IPS-18c (cell line): ENCODE measurements around the gene DCAF10.
"Not testable (repeated sequence)": the region's sequence is repeated elsewhere in the genome, so short reads cannot be mapped to it uniquely, and the experiment has no call there.

Experiments used
- H3K4me3 ChIP-seq: 2 replicates; pipeline ENCODE4 v1.7.0; 2013; ENCODE audit warnings: low read depth, mild to moderate bottlenecking, low read length, moderate library complexity; ENCODE audit not compliant: insufficient read depth
- H3K9me3 ChIP-seq: one replicate; pipeline ENCODE4 v1.6.1; 2013; ENCODE audit warnings: mild to moderate bottlenecking, low read length, moderate library complexity; ENCODE audit not compliant: control insufficient read depth, insufficient read depth

DCAF10 gene

DNA sequence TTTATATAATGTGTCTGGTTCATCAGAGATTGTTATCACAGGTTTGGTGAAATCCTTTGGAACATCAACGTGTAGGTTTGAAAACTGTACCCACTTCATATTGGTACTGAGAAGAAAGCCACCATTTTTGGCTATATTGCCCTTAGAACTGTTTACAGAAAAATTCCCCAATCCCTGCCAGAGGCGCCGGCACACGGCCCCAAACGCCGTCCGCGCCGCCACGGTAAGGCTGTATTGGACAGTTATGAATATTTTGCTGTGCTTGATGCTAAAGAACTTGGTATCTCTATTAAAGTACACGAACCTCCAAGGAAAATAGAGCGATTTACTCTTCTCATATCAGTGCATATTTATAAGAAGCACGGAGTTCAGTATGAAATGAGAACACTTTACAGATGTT is 35.2 kb downstream of the DCAF10 start:
- Histone ChIP-seq H3K4me3 (no peak overlapping the region), H3K9me3 (no peaks in the 10 kb centered on the region)

DNA sequence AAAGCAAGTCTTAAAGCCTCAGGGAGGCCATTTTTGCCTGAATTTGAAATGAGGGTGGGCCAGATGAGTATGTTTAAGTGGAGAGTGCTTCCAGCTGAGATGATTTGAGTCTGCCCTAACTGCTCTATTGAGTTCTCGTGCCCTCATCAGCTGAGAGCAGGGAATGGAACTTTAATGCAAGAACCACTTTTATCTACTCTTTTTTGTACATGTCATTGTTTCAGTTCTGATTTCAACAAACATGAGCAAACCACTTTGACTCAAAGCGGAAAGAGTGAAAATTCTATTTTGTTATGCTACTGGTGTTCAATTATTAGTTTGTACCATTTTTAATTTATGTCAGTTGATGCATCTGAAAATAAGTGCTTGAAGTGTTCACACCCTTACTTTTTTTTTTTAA is 35.8 kb downstream of the DCAF10 start:
- H3K4me3 ChIP-seq, result no peak overlapping the region
- H3K9me3 ChIP-seq, result no peaks in the 10 kb centered on the region

GRCh38 chr9:37839496-37840461 is 39.2 kb downstream of the DCAF10 start:
- H3K9me3 ChIP-seq, result no peaks in the 10 kb centered on the region
- H3K4me3 ChIP-seq, result no peak overlapping the region

DNA sequence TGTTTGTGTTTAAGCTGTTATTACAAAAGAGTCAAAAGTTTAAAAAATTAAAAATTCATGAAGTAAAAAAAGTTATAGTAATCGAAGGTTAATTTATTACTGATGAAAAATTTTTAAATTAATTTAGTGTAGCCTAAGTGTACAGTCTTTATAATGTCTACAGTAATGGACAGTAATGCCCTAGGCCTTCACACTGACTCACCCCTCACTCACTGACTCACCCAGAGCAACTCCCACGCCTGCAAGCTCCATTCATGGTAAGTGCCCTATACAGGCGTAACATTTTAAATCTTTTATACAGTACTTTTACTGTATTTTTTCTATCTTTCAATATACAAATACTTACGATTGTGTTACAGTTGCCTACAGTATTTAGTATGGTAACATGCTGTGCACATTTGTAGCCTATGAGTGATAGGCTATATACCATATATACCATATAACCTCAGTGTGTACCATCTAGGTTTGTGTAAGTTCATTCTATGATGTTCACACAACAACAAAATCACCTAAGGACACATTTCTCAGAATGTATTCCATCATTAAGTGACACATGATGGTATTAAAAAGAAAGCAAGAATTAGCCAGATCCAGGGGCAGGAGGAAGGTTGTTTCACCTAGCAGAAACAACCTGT is 40.1 kb downstream of the DCAF10 start:
- H3K4me3 ChIP-seq, result no peak overlapping the region
- no peaks in the 10 kb centered on the region for H3K9me3 ChIP-seq

DNA sequence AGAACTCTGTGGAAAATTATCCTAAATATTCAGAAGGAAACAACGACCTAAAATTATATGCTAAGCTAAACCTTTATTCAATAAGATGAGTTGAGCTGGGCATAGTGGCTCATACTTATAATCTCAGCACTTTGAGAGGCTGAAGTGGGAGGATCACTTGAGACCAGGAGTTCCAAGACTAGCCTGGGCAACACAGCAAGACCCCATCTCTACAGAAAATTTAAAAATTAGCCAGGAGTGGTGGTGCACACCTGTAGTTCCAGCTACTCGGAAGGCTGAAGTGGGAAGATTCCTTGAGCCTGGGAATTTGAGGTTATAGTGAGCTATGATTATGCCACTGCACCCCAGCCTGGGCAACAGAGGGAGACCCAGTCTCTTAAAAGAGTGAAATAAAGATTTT is 51.6 kb downstream of the DCAF10 start:
- Histone ChIP-seq H3K9me3 (no peaks in the 10 kb centered on the region), H3K4me3 (no peak overlapping the region)

GRCh38 chr9:37856551-37856950 is 56.0 kb downstream of the DCAF10 start:
- Histone ChIP-seq H3K9me3 (no peaks in the 10 kb centered on the region), H3K4me3 (no peak overlapping the region)

- Histone ChIP-seq H3K4me3 (no peak overlapping the region), H3K9me3 (no peaks in the 10 kb centered on the region)
Observed at GRCh38 chr9:37859043-37859442, 58.4 kb downstream of the DCAF10 start.

DNA sequence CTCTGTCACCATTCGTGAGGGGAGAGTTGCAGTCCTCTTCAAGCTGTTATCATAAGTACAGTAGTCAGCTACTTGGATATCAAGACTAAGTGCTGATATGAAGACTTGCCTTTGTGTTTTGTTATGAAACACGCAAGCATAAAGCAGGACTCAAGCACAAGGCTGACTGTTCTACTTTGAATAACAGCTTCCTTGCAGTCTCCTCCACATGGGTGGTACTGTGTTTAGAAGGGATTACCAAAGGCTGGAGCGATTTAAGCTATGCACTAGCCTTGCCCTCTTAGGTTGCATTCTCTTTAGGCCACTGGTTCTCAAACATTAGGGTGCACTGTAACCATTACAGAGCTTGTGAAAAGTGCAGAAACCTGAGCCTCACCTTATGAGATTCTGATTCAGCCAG is 61.9 kb downstream of the DCAF10 start:
- no peak overlapping the region for H3K4me3 ChIP-seq

DNA sequence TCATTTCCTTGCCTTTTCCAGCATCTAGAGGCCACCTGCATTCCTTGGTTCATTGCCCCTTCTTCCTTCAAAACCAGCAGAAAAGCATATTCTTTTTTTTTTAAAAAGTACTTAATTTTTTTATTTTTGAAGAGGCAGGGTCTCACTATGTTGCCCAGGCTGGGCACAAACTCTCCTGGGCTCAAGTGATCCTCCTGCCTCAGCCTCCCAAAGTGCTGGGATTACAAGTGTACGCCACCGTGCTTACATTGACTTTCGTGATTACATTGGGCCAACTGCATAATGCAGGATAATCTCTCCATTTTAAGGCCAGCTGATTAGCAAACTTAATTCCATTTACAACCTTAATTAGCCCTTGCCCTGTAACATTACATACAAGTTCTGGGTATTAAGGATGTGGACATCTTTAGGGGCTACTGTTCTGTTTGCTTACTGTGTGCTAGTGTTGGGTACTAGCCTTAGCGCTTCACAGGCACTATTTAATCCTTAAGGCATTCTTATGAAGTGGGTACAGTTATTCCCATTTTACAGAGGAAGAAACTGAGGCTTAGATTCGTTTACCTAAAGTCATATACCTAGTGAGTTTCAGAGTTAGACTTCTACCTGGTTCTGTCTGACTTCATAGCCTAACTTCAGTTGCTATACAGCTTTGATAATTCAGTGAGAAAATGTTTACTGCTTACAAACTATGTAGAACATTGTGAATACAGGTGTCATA is 69.6 kb downstream of the DCAF10 start:
- Histone ChIP-seq H3K4me3 (no peak overlapping the region), H3K9me3 (peaks cover 2% of the 10 kb centered on the region)

More for the DNA sequence above, 61.9 kb downstream of the DCAF10 start:
- no peaks in the 10 kb centered on the region for H3K9me3 ChIP-seq

GRCh38 chr9:37870799-37871176 is 70.2 kb downstream of the DCAF10 start:
- Histone ChIP-seq H3K4me3 (no peak overlapping the region), H3K9me3 (peaks cover 2% of the 10 kb centered on the region)

- Histone ChIP-seq H3K4me3 (no peak overlapping the region), H3K9me3 (peaks cover 8% of the 10 kb centered on the region)
Observed at GRCh38 chr9:37873955-37874354, 73.4 kb downstream of the DCAF10 start.

DNA sequence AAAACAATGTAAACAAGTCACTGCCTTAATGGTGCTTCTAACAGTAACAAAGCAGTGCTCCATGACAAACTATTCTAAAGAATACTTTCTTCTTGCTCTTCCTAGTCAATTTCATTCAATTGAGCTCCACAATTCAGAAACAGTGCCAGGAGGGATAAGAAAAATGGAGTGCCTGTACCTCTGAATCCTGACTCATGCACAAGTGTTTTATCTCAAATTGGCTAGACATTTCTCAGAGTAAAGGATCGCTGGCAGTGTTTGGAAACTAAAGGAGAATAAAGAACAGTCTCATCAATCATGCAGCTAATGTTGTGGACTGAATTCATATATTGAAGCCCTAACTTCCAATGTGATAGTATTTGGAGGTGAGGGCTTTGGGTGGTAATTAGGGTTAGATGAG is 75.8 kb downstream of the DCAF10 start:
- H3K4me3 ChIP-seq, result no peak overlapping the region
- peaks cover 6% of the 10 kb centered on the region for H3K9me3 ChIP-seq

GRCh38 chr9:37880916-37881479 is 80.4 kb downstream of the DCAF10 start:
- H3K9me3 ChIP-seq, result peaks cover 6% of the 10 kb centered on the region
- H3K4me3 ChIP-seq, result no peak overlapping the region

DNA sequence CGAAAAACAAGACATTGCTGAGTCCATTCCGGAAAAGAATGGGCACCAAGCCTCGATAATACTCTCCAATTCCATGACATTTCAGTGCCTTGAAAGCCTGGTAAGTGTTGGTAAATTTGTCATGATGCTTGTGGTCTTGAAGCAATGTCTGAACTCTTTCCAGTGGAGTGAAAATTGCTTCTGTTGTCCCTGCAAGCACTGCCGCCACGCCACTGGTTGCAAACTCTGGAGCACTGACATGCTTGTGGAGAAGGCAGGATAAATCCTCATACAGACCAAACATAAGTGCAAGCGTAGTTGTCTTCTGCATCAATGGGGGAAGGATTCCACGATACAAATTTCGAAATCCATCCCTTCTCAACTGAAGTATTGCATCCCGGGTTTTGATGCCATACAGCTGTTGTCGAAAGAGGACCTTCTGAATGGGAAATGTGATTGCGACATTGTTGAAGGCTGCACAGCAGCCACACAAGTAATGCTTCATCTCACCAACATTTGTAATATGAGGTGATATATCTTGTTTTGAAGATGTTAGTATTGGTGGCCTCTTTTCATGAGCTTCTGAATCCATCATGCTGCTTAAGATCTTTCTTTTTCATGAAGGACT is 87.5 kb downstream of the DCAF10 start:
- H3K9me3 ChIP-seq, H3K4me3 ChIP-seq: not testable (repeated sequence)

DNA sequence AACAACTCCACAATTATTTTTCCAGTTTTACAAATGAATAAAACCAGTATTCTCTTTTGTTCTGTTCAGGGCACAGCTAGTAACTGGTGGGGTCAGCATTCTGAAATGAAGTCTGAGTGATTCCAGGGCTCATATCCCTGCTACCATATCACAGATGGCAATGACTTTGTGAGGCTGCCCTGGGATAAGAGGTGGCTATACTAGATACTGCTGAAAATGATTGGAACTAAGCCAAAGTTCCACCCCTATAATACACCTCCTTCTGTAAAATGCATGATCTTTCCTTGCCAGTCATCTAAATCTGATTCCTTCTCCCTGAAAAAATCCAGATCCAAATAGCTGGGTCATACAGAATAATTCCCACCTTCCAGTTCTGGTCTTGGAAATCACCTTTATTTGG is 88.9 kb downstream of the DCAF10 start:
- H3K4me3 ChIP-seq, result no peak overlapping the region
- H3K9me3 ChIP-seq, result no peaks in the 10 kb centered on the region

DNA sequence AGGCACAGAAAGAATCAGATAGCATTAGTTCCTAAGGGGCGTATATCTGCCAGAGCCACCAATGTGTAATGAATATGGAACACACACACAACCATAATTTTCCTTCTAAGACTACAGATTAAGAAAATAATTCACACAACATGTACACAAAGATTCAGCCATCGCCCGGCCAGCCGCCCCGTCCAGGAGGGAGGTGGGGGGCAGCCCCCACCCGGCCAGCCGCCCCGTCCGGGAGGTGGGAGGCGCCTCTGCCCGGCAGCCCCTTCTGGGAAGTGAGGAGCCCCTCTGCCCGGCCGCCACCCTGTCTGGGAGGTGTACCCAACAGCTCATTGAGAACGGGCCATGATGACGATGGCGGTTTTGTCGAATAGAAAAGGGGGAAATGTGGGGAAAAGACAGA is 90.4 kb downstream of the DCAF10 start:
- H3K4me3 ChIP-seq, H3K9me3 ChIP-seq: not testable (repeated sequence)

- no peak overlapping the region for H3K4me3 ChIP-seq
- H3K9me3 ChIP-seq, result no peaks in the 10 kb centered on the region
Observed at GRCh38 chr9:37892063-37892462, 91.5 kb downstream of the DCAF10 start.
